Skeletal muscle tissue (tissue), 4 donors: ENCODE data around the gene EDAR. TPM values are rescaled to one million over a fixed set of nuclear protein-coding genes. Genes with fewer than 3 reads are reported as not detected.

Experiments
- H3K27ac ChIP-seq: one replicate; pipeline ENCODE4 v1.7.0; 2013; ENCODE audit warnings: mild to moderate bottlenecking, low read depth, low read length, inconsistent platforms
- H3K27me3 ChIP-seq, 3 donors: one replicate each; pipeline ENCODE4 v1.7.0; 2013; ENCODE audit warnings: low read length in 3 of 3; ENCODE audit not compliant: control insufficient read depth in 3 of 3, insufficient read depth in 3 of 3
- H3K36me3 ChIP-seq, 3 donors: one replicate each; pipeline ENCODE4 v1.7.0; 2013; ENCODE audit warnings: low read length in 3 of 3; ENCODE audit not compliant: control insufficient read depth in 3 of 3, insufficient read depth in 3 of 3
- H3K4me1 ChIP-seq, 3 donors: one replicate each; pipeline ENCODE4 v1.7.0; 2013; ENCODE audit warnings: low read length in 3 of 3, mild to moderate bottlenecking in 3 of 3; ENCODE audit not compliant: control insufficient read depth in 3 of 3, insufficient read depth in 3 of 3
- H3K4me3 ChIP-seq, 3 donors: one replicate each; pipeline ENCODE4 v1.7.0; 2013; ENCODE audit warnings: low read length in 3 of 3
- H3K9ac ChIP-seq, 3 donors: one replicate each; pipeline ENCODE4 v1.7.0; 2013; ENCODE audit warnings: low read length in 3 of 3, mild to moderate bottlenecking in 3 of 3, moderate library complexity in 2 of 3, low read depth in 1 of 3
- H3K9me3 ChIP-seq, 3 donors: one replicate each; pipeline ENCODE4 v1.7.0; 2013; ENCODE audit warnings: low read length in 3 of 3; ENCODE audit not compliant: control insufficient read depth in 3 of 3
- total RNA-seq: library from RNA; depleted of rRNA; stranded (reverse); fragments of >200 nt; gene quantifications from one replicate; pipeline ENCODE4 v1.2.3, GENCODE V29; 2014
- donor health status: Osteomylitis.

Gene EDAR
- total RNA-seq, 1 donor from 2014 or later: not detected

DNA sequence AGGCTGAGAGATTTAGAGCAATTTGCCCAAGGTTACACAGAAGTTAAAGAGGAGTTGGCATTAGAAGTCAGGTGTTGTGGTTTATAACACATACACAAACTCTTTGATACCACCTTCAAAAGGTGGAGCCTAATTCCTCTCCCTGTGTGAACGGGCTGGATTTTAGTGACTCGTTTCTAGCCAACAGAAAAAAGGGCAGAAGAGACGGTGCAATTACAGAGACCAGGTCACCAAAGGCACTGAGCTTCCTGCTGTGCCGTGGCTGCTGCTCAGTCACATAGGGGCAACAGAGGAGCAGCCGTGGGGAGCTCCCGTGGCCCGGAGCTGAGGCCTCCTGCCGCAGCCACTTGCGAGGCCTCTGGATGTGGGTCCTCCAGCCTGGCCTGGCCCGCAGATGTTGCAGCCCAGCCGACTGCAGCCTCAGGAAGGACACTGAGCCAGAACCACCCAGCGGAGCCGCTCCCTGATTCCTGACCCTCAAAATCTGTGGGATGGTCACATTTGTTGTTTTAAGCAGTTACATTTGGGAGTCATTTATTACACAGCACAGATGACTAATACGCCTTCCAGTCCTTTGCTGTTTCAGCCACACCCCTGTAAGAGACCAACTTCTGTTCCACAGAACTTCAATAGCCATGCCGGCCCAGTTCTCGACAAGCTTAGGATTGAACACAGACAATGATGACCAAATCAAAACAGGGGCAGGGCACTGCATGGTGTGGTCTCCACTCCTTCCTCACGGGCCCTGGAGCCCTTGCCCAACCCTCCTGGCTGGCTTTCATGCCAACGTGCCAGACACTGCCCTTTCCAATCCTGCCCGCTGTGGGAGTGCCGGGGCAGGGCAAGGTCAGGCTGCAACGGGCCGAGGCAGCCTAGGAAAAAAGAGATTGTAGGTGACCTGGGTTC lies 17.1 kb downstream of the EDAR start:
- H3K4me1 ChIP-seq: peaks cover 0 to 4% (median 0%) of the 10 kb centered on the region in 3 donors
- no peak overlapping the region for H3K9ac ChIP-seq
- H3K4me3 ChIP-seq: no peak overlapping the region
- H3K27ac ChIP-seq: no peak overlapping the region
- H3K27me3 ChIP-seq: peaks cover 0 to 9% (median 7%) of the 10 kb centered on the region in 3 donors
- no peaks in the 10 kb centered on the region for H3K9me3 ChIP-seq
- no peaks in the 10 kb centered on the region for H3K36me3 ChIP-seq

DNA sequence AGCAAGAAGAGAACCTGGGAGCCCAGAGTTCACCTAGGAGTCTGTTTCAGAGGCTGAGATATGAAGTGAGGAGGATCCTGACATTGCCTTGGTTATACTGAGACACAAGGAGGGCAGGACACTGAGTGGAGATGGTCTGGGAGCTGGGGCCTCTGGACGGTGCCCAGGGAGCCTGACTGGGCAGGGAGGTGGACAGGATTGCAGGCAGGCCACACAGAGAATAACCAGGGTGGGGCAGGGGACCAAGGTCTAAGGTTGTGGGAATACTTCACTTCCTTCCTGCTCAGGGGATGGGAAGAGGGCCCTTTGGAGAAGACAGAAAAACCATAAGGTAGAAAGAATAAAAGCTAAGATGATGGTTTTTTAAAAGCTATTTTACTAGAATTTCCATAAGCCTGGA lies 18.7 kb downstream of the EDAR start:
- H3K4me1 ChIP-seq: peaks cover 0 to 4% (median 0%) of the 10 kb centered on the region in 3 donors

DNA sequence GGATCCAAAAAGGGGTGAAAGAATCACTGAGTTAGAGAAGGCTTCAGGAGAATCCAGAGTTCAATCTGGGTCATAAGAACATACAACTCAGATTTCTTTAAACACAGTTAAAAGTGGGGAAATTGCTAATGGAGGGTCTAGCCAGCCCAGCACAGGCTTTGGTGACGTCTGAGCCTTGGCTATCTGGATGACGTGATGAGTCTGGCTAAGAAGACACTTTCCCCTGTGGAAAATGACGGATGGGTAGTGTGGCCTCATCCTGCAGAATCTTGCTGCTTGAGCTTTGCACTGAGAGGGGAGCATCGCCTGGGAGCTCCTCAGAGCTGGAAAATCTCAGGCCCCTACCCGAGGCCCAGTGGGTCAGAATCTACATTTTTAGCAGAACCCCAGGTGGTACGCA lies 19.2 kb downstream of the EDAR start:
- Histone ChIP-seq H3K9ac (no peak overlapping the region), H3K4me3 (no peak overlapping the region), H3K36me3 (no peaks in the 10 kb centered on the region), H3K27ac (no peak overlapping the region), H3K4me1 (peaks cover 0 to 4% (median 0%) of the 10 kb centered on the region in 3 donors), H3K27me3 (peaks cover 0 to 8% (median 3%) of the 10 kb centered on the region in 3 donors), H3K9me3 (no peaks in the 10 kb centered on the region)

More for the DNA sequence above, 18.7 kb downstream of the EDAR start:
- H3K27ac ChIP-seq: no peak overlapping the region
- H3K4me3 ChIP-seq: no peak overlapping the region
- H3K36me3 ChIP-seq: no peaks in the 10 kb centered on the region
- no peak overlapping the region for H3K9ac ChIP-seq
- H3K27me3 ChIP-seq: peaks cover 0 to 9% (median 3%) of the 10 kb centered on the region in 3 donors
- no peaks in the 10 kb centered on the region for H3K9me3 ChIP-seq

DNA sequence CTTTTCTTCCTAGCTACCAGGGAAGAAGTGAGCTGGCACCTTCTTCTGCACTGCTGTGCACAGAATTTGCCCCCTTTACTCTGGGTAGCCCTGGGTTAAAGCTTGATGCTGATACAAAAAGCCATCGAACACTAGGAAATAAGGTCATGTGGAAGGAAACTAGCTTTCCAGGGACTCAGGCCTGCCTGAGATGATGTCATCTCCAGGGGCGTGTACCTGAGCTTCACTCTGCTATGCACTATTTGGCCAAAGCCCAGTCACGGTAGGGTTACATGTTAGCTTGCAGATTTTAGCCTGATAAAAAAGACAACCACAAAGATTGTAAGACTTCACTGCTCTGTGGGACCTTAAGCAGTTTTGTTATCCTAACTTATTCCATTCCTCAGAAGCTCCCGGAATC lies 20.4 kb downstream of the EDAR start:
- H3K36me3 ChIP-seq: no peaks in the 10 kb centered on the region
- H3K4me1 ChIP-seq: peaks cover 0 to 4% (median 0%) of the 10 kb centered on the region in 3 donors
- no peaks in the 10 kb centered on the region for H3K9me3 ChIP-seq
- peaks cover 0 to 5% (median 3%) of the 10 kb centered on the region in 3 donors for H3K27me3 ChIP-seq
- H3K9ac ChIP-seq: no peak overlapping the region
- no peak overlapping the region for H3K4me3 ChIP-seq
- H3K27ac ChIP-seq: no peak overlapping the region

DNA sequence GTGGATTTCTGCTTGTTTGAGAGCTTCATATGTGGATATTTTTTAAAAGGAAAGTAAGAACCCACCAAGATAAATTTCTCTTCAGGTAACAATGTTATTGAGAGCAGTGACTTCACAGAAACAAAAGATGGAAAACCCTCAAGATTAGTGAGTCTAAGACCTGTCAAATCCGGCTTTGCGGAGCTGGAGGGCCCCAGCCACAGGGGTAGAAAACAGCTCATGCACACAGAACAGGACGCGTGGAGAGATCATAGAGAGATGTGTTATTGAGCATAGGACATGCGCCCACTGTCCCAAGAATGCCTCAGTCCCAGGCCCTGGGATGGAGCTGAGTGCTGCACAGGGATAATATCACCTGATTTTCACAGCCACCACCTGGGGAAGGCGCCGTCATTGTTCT lies 21.3 kb downstream of the EDAR start:
- no peak overlapping the region for H3K27ac ChIP-seq
- H3K36me3 ChIP-seq: no peaks in the 10 kb centered on the region
- H3K27me3 ChIP-seq: peaks cover 0 to 5% (median 3%) of the 10 kb centered on the region in 3 donors
- no peaks in the 10 kb centered on the region for H3K9me3 ChIP-seq
- H3K4me3 ChIP-seq: no peak overlapping the region
- no peak overlapping the region for H3K9ac ChIP-seq
- H3K4me1 ChIP-seq: peaks cover 0 to 4% (median 0%) of the 10 kb centered on the region in 3 donors

DNA sequence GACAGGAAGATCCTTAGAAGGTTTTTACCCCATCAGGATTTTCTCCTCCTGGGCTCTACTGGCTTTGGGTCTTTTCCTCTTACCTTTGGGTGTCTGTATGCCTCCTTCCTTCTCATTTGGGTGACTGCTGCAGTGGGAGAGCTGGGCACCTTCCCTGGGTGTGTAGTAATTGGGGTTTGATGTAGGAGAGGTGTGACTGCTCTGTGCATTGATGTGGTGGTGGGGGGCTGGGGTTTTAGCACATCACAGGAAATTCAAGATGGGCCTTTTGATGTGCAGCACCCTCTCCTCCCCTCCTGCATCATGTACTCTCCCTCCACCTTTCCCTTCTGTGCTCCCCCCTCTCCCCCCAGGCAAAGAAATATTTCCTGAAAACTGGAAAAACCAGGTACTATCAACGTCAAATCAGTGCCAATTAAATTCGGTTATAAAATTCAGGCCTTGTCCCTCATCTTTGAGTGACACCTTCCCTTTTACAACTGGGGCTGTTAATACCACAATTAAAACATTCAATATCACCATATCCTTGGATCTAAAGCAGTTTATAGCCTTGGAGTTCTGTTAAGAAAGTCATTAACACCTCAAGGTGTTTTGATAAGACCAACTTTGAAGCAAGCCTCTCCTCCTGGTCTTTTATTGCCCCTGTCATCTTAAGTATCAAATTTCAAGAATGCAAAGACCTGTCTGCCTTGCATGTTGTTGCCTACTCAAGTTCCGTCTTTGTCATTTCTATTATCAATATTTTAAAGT lies 23.3 kb downstream of the EDAR start:
- Histone ChIP-seq H3K27ac (no peak overlapping the region), H3K4me3 (no peak overlapping the region), H3K27me3 (peaks cover 0 to 3% (median 0%) of the 10 kb centered on the region in 3 donors), H3K9ac (no peak overlapping the region), H3K4me1 (peaks cover 0 to 4% (median 0%) of the 10 kb centered on the region in 3 donors), H3K36me3 (no peaks in the 10 kb centered on the region), H3K9me3 (no peaks in the 10 kb centered on the region)

DNA sequence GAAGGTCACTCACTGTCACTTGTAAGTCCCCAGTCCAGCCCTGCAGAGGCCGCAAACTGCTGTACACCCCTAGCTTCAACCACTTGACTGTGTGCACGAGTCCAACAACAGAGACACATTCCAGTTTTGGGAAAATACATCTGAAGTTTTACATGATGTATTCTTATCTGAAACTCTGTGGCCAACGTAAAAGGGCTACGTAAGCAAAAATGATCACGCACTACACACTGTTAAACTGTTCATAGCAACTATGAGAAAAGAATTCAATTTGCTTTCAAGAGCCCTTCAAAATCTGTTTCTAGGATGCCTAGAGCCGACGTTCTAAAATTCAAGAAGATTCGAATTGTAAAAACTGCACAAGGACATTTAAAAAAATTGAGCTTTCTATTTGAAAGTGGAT lies 26.0 kb downstream of the EDAR start:
- H3K4me3 ChIP-seq: no peak overlapping the region
- no peak overlapping the region for H3K9ac ChIP-seq
- peaks cover 0 to 3% (median 0%) of the 10 kb centered on the region in 3 donors for H3K27me3 ChIP-seq
- H3K9me3 ChIP-seq: no peaks in the 10 kb centered on the region
- H3K27ac ChIP-seq: no peak overlapping the region
- H3K36me3 ChIP-seq: no peaks in the 10 kb centered on the region
- H3K4me1 ChIP-seq: no peaks in the 10 kb centered on the region

DNA sequence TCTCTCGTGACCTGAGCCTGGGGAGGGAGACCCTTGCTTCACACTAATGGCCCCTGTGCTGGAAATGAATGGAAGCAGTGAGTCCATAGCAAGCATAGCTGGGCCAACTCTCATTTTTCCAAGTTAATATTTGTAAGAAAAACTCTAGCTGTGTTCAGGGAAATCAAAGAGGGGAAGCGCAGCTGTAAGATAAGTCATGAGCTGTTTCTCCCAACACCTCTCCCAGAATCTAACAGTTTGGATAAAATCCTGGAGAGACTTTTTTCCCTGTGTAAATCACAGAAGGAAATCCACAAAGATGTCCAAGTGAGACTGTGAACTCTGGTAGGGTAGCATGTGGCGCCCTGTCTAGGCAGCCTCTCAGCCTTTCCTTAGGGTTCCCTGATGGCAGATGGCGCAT lies 27.2 kb downstream of the EDAR start:
- Histone ChIP-seq H3K4me3 (no peak overlapping the region), H3K27ac (no peak overlapping the region), H3K36me3 (no peaks in the 10 kb centered on the region), H3K4me1 (no peaks in the 10 kb centered on the region), H3K27me3 (peaks cover 0 to 2% (median 0%) of the 10 kb centered on the region in 3 donors), H3K9me3 (no peaks in the 10 kb centered on the region), H3K9ac (no peak overlapping the region)

DNA sequence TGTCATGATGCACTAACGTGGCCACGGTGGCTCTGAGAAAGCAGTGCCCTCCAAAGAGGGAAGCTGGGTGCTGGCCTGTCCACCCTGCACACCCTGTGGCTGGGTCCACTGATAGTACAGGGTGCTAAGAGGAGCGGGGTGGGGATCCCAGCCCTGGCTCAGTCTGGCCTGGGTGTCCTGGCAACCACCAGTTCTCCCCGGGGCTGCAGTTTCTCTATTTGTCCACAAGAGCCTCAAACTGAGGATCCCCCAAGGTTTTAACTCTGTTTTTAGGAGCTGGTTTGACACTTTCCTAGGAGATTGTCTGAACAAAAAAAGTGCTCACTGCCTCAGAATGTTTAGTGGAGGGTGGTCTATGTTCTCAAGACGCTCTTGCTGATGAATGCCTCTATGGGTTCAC lies 29.0 kb downstream of the EDAR start:
- H3K9me3 ChIP-seq: no peaks in the 10 kb centered on the region

DNA sequence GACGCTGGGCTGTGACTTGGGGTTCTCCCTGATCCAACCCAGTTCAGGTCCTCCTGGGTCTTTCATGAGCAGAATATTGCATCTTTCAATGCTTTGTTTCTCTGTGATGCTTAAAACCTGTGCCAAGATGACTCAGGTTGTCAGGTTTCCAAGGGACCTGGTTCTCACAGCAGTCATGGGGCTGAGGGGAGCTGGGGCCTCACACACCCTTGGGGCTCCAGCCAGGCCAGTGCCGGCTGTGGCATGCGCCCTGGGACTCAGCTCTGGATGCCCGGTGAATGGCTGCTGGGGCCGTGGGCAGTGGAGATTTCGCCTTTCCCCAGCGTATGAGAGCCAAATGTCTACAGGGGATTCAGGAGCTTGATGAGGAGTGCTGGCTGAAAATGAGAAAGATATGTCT lies 29.6 kb downstream of the EDAR start:
- H3K27me3 ChIP-seq: no peaks in the 10 kb centered on the region
- no peaks in the 10 kb centered on the region for H3K4me1 ChIP-seq

More for the DNA sequence above, 29.0 kb downstream of the EDAR start:
- H3K9ac ChIP-seq: no peak overlapping the region
- H3K4me3 ChIP-seq: no peak overlapping the region
- H3K4me1 ChIP-seq: no peaks in the 10 kb centered on the region
- H3K36me3 ChIP-seq: no peaks in the 10 kb centered on the region
- no peak overlapping the region for H3K27ac ChIP-seq
- H3K27me3 ChIP-seq: no peaks in the 10 kb centered on the region

More for the DNA sequence above, 29.6 kb downstream of the EDAR start:
- H3K27ac ChIP-seq: no peak overlapping the region
- no peak overlapping the region for H3K4me3 ChIP-seq
- H3K9me3 ChIP-seq: no peaks in the 10 kb centered on the region
- no peaks in the 10 kb centered on the region for H3K36me3 ChIP-seq
- H3K9ac ChIP-seq: no peak overlapping the region
